ENCODE measurements around the gene PTPRN. TPM values are rescaled to one million over a fixed set of nuclear protein-coding genes. Genes with fewer than 3 reads are reported as not detected.
A peak's percentile ranks its signal among the peaks of the same experiment; 100 is the strongest.

Gene PTPRN
- total and polyA plus RNA-seq, 9 of the 15 experiments (the other 6 are each of a cell fraction or from before 2014, with no cell fraction given), result 0.15 to 2.4 (median 0.43) TPM; not detected in 1

- no peak for TF ChIP-seq NKRF (IDR thresholded peaks at IDR 0.05; ENCODE audit: borderline replicate concordance)
- TF ChIP-seq POLR3A (IDR thresholded peaks at IDR 0.05; ENCODE audit: borderline replicate concordance, extremely low read depth, insufficient read depth, insufficient read length), result no peak
- no peak for TF ChIP-seq ZNF224 (CRISPR knock-in tag; IDR thresholded peaks at IDR 0.05)
- TF ChIP-seq HDAC8 (tag; IDR thresholded peaks at IDR 0.05), result no peak
- no peak for TF ChIP-seq HMG20B (CRISPR knock-in tag; IDR thresholded peaks at IDR 0.05)
- TF ChIP-seq NR2C1 (IDR thresholded peaks at IDR 0.05), result peak; percentile 18; the same call in 1 of the 2 replicates
- peak; percentile 34; the same call in 1 of the 2 replicates for TF ChIP-seq NR2C1 (tag; IDR thresholded peaks at IDR 0.05)
- no peak for TF ChIP-seq NFIX (CRISPR knock-in tag; IDR thresholded peaks at IDR 0.05; ENCODE audit: low read depth)
- no peak for TF ChIP-seq RBM25 (IDR thresholded peaks at IDR 0.05; ENCODE audit: low read depth, low read length, severe bottlenecking)
- no peak for TF ChIP-seq ZNF121 (CRISPR knock-in tag; conservative IDR thresholded peaks at IDR 0.05)
- TF ChIP-seq MYNN (IDR thresholded peaks at IDR 0.05), result no peak
- no peak for TF ChIP-seq MYNN (CRISPR knock-in tag; IDR thresholded peaks at IDR 0.05)
- TF ChIP-seq, protein P1, sequence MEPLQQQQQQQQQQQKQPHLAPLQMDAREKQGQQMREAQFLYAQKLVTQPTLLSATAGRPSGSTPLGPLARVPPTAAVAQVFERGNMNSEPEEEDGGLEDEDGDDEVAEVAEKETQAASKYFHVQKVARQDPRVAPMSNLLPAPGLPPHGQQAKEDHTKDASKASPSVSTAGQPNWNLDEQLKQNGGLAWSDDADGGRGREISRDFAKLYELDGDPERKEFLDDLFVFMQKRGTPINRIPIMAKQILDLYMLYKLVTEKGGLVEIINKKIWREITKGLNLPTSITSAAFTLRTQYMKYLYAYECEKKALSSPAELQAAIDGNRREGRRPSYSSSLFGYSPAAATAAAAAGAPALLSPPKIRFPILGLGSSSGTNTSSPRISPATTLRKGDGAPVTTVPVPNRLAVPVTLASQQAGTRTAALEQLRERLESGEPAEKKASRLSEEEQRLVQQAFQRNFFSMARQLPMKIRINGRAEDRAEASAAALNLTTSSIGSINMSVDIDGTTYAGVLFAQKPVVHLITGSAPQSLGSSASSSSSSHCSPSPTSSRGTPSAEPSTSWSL (CRISPR knock-in tag; IDR thresholded peaks at IDR 0.05; ENCODE audit: borderline replicate concordance), result no peak
- no peak for TF ChIP-seq BACH1 (tag; IDR thresholded peaks at IDR 0.05)
- TF ChIP-seq L3MBTL2 (IDR thresholded peaks at IDR 0.05), result peak; percentile 19; the same call in 1 of the 2 replicates
- TF ChIP-seq ZNF717 (CRISPR knock-in tag; IDR thresholded peaks at IDR 0.05), result no peak
- TF ChIP-seq SFPQ (IDR thresholded peaks at IDR 0.05; ENCODE audit: low read depth, low read length), result no peak
- TF ChIP-seq ZNF57 (CRISPR knock-in tag; IDR thresholded peaks at IDR 0.05), result no peak
- no peak for TF ChIP-seq ZNF740 (CRISPR knock-in tag; IDR thresholded peaks at IDR 0.05)
- no peak for TF ChIP-seq ZNF740 (tag; IDR thresholded peaks at IDR 0.05)
- TF ChIP-seq CBX5 (IDR thresholded peaks at IDR 0.05; ENCODE audit: borderline replicate concordance, low read depth), result no peak
- peak in 1 of 2 experiments; percentile 36 for TF ChIP-seq E2F6 (IDR thresholded peaks at IDR 0.05; ENCODE audit: borderline replicate concordance in 1 of 2, extremely low read depth in 1 of 2, insufficient read depth in 1 of 2, insufficient read length in 1 of 2, low read depth in 1 of 2, low read length in 1 of 2, poor library complexity in 1 of 2, severe bottlenecking in 1 of 2)
- TF ChIP-seq DACH1 (IDR thresholded peaks at IDR 0.05; ENCODE audit: partially characterized antibody), result no peak
Measured at GRCh38 chr2:219296142-219296541, 13.1 kb downstream of the PTPRN start (continued).
